H1 (cell line): Measurements from ENCODE around the gene CRISPLD2. TPM values are rescaled to one million over a fixed set of nuclear protein-coding genes. Genes with fewer than 3 reads are reported as not detected.

ENCODE experiments used
- CTCF ChIA-PET: fragments of 300-600 bp; sonication (Branson Sonifier 250); formaldehyde crosslinking; loops from one replicate; lab custom pipeline; 2021; ENCODE audit not compliant: partially characterized antibody; lab: Charles Lee
- POLR2A ChIA-PET: fragments of 300-600 bp; sonication (Branson Sonifier 250); formaldehyde crosslinking; loops from one replicate; lab custom pipeline; 2021; ENCODE audit warnings: inconsistent platforms; ENCODE audit not compliant: partially characterized antibody; lab: Charles Lee
- DNase-seq, 2 experiments: peaks; one replicate each; pipeline versions ENCODE4 v3.0.0 to v3.0.0-alpha.2; 2010 to 2022; ENCODE audit warnings: low spot score in 2 of 2, low read depth in 1 of 2, mixed read lengths in 1 of 2
- FAIRE-seq: peaks from 2 replicates; lab custom pipeline; 2011; peaks lifted over from hg19 to GRCh38; lab: Jason Lieb, UNC
- H2AFZ ChIP-seq: 2 replicates; pipeline ENCODE4 v1.8.1; 2012; ENCODE audit warnings: low read length, inconsistent platforms
- H2AK5ac ChIP-seq: 2 replicates; pipeline ENCODE4 v1.6.1; 2013; ENCODE audit warnings: low read depth, low read length
- H2BK120ac ChIP-seq: replicated peaks from 2 replicates; pipeline ENCODE3; 2013; ENCODE audit warnings: low read depth, low read length, inconsistent platforms
- H2BK12ac ChIP-seq: 2 replicates; pipeline ENCODE4 v1.6.1; 2013; ENCODE audit warnings: low read depth, low read length
- H2BK15ac ChIP-seq: 2 replicates; pipeline ENCODE4 v1.6.1; 2013; ENCODE audit warnings: low read length
- H2BK20ac ChIP-seq: 2 replicates; pipeline ENCODE4 v1.6.1; 2013; ENCODE audit warnings: low read length
- H2BK5ac ChIP-seq: 2 replicates; pipeline ENCODE4 v1.6.1; 2013; ENCODE audit warnings: low read depth, low read length
- H3K14ac ChIP-seq: 2 replicates; pipeline ENCODE4 v1.6.1; 2013; ENCODE audit warnings: inconsistent platforms; ENCODE audit not compliant: insufficient read length
- H3K18ac ChIP-seq: 2 replicates; pipeline ENCODE4 v1.6.1; 2013; ENCODE audit warnings: low read length; ENCODE audit errors: extremely low read depth
- H3K23ac ChIP-seq: 2 replicates; pipeline ENCODE4 v1.6.1; 2013; ENCODE audit warnings: inconsistent platforms; ENCODE audit not compliant: insufficient read length
- H3K23me2 ChIP-seq: 2 replicates; pipeline ENCODE4 v1.6.1; 2013; ENCODE audit warnings: low read depth, low read length
- H3K27ac ChIP-seq: 2 replicates; pipeline ENCODE4 v1.6.1; 2011; ENCODE audit warnings: low read depth, low read length, inconsistent platforms
- H3K27me3 ChIP-seq, 4 experiments: replicated peaks in 1 of 4; 1 replicate in 1 of 4; 2 replicates in 3 of 4; pipeline versions ENCODE4 v1.6.1 to v1.8.1; 2011 to 2013; ENCODE audit warnings: low read length in 3 of 4, mild to moderate bottlenecking in 3 of 4, inconsistent platforms in 2 of 4, mixed read lengths in 2 of 4, moderate library complexity in 1 of 4; ENCODE audit not compliant: control insufficient read depth in 3 of 4, insufficient read depth in 3 of 4; ENCODE audit errors: extremely low read depth in 1 of 4
- H3K36me3 ChIP-seq, 4 experiments: 2 replicates each; pipeline versions ENCODE4 v1.6.1 to v1.8.1; 2011 to 2013; ENCODE audit warnings: mild to moderate bottlenecking in 4 of 4, low read length in 3 of 4, moderate library complexity in 2 of 4, control low read depth in 1 of 4, inconsistent platforms in 1 of 4; ENCODE audit not compliant: insufficient read depth in 4 of 4, control insufficient read depth in 2 of 4
- H3K4ac ChIP-seq: replicated peaks from 2 replicates; pipeline ENCODE3; 2013; ENCODE audit warnings: low read length, low read depth, mixed read lengths, inconsistent platforms; ENCODE audit not compliant: insufficient read length
- H3K4me1 ChIP-seq, 4 experiments: replicated peaks in 1 of 4; 1 replicate in 1 of 4; 2 replicates in 3 of 4; pipeline versions ENCODE4 v1.6.1 to v1.8.1; 2011 to 2013; ENCODE audit warnings: low read length in 3 of 4, inconsistent platforms in 2 of 4, mixed read lengths in 1 of 4; ENCODE audit not compliant: insufficient read depth in 4 of 4, control insufficient read depth in 3 of 4
- H3K4me2 ChIP-seq, 2 experiments: 2 replicates each; pipeline versions ENCODE4 v1.6.1 to v1.8.1; 2011 to 2013; ENCODE audit warnings: low read depth in 2 of 2, low read length in 2 of 2, control low read depth in 1 of 2, inconsistent platforms in 1 of 2, mild to moderate bottlenecking in 1 of 2; ENCODE audit not compliant: insufficient read depth in 1 of 2
- H3K4me3 ChIP-seq, 4 experiments: fragments of 200-600, 300-600 bp in 1 of 4; sonication (generic), shearing (Covaris generic), sonication (Bioruptor Twin) in 1 of 4; 2 replicates each; pipeline versions ENCODE4 v1.5.1 to v1.8.1; 2011 to 2016; ENCODE audit warnings: low read length in 4 of 4, low read depth in 3 of 4, control low read depth in 2 of 4, inconsistent platforms in 2 of 4, mild to moderate bottlenecking in 2 of 4, mixed read lengths in 1 of 4, moderate library complexity in 1 of 4; ENCODE audit not compliant: insufficient read depth in 2 of 4; ENCODE audit errors: extremely low read depth in 1 of 4
- H3K56ac ChIP-seq: replicated peaks from 2 replicates; pipeline ENCODE3; 2013; ENCODE audit warnings: low read depth, mild to moderate bottlenecking, mixed read lengths, low read length, inconsistent platforms; ENCODE audit not compliant: insufficient read length
- H3K79me1 ChIP-seq: 2 replicates; pipeline ENCODE4 v1.6.1; 2013; ENCODE audit warnings: low read depth, low read length, control low read depth
- H3K79me2 ChIP-seq, 2 experiments: 2 replicates each; pipeline versions ENCODE4 v1.6.1 to v1.8.1; 2012 to 2013; ENCODE audit warnings: low read length in 2 of 2, mild to moderate bottlenecking in 2 of 2, inconsistent platforms in 1 of 2; ENCODE audit not compliant: insufficient read depth in 2 of 2, control insufficient read depth in 1 of 2
- H3K9ac ChIP-seq, 4 experiments: replicated peaks in 1 of 4; 1 replicate in 1 of 4; 2 replicates in 3 of 4; pipeline versions ENCODE4 v1.6.1 to v1.8.1; 2011 to 2013; ENCODE audit warnings: low read depth in 3 of 4, low read length in 3 of 4, control low read depth in 2 of 4, mild to moderate bottlenecking in 2 of 4, moderate library complexity in 2 of 4, inconsistent platforms in 1 of 4; ENCODE audit errors: extremely low read depth in 1 of 4
- H3K9me3 ChIP-seq, 2 experiments: 2 replicates each; pipeline versions ENCODE4 v1.6.1 to v1.8.1; 2012 to 2013; ENCODE audit warnings: mild to moderate bottlenecking in 2 of 2, moderate library complexity in 2 of 2, control low read depth in 1 of 2, inconsistent platforms in 1 of 2, low read depth in 1 of 2, low read length in 1 of 2, mixed read lengths in 1 of 2; ENCODE audit not compliant: insufficient read depth in 2 of 2
- H4K20me1 ChIP-seq, 2 experiments: replicated peaks in 1 of 2; 2 replicates each; pipeline versions ENCODE3 to v1.8.1; 2011 to 2013; ENCODE audit warnings: inconsistent platforms in 2 of 2, low read length in 2 of 2, mild to moderate bottlenecking in 1 of 2; ENCODE audit not compliant: insufficient read depth in 2 of 2, control insufficient read depth in 1 of 2
- H4K5ac ChIP-seq: 2 replicates; pipeline ENCODE4 v1.6.1; 2013; ENCODE audit warnings: low read length, low read depth, mixed read lengths, inconsistent platforms; ENCODE audit not compliant: insufficient read length
- H4K8ac ChIP-seq: 2 replicates; pipeline ENCODE4 v1.8.0; 2013; ENCODE audit warnings: mild to moderate bottlenecking, moderate library complexity, low read length, inconsistent platforms; ENCODE audit not compliant: insufficient read depth; ENCODE audit errors: extremely low read depth
- H4K91ac ChIP-seq: replicated peaks from 2 replicates; pipeline ENCODE3; 2013; ENCODE audit warnings: low read length, mixed read lengths, inconsistent platforms; ENCODE audit not compliant: insufficient read length
- CTBP2 ChIP-seq: IDR thresholded peaks from 2 replicates; pipeline ENCODE4 v1.7.0; 2011; ENCODE audit warnings: borderline replicate concordance, mild to moderate bottlenecking, moderate library complexity, mixed read lengths, low read length; ENCODE audit not compliant: insufficient read depth, insufficient read length
- RNF2 ChIP-seq: fragments of 200-900, 300-1000 bp; sonication (generic); IDR thresholded peaks from 2 replicates; pipeline ENCODE4 v1.7.1; 2016; ENCODE audit warnings: borderline replicate concordance, low read depth, mild to moderate bottlenecking, antibody characterized with exemption, low read length; ENCODE audit not compliant: poor library complexity, severe bottlenecking; ENCODE audit errors: missing control alignments
- WGBS, 2 experiments: shearing (Covaris generic) in 1 of 2; methylation state at CpG; one replicate each; pipeline versions ENCODE4 v1.1.6 to v1.1.7; 2013 to 2015; ENCODE audit warnings: low lambda C conversion rate in 2 of 2, mixed read lengths in 2 of 2, inconsistent platforms in 1 of 2, low coverage in 1 of 2, missing lambda C conversion rate in 1 of 2; ENCODE audit not compliant: insufficient replicate concordance in 2 of 2, insufficient coverage in 1 of 2, insufficient read length in 1 of 2; ENCODE audit errors: extremely low coverage in 1 of 2, missing lambda C conversion rate in 1 of 2; 5-methylcytosine and 5-hydroxymethylcytosine counted together
- polyA plus RNA-seq, 7 experiments: library from polyadenylated mRNA; depleted of rRNA in 3 of 7; stranded (reverse) in 5 of 7; unstranded in 2 of 7; fragments of >200 nt in 5 of 7; fragments of 200-250 nt in 2 of 7; gene quantifications; 1 replicate in 5 of 7; 2 replicates in 1 of 7; 4 replicates in 1 of 7; pipeline versions ENCODE4 v1.2.1 to v1.2.3, GENCODE V29; 2011 to 2013; ENCODE audit warnings: missing spikeins in 2 of 7, mixed read lengths in 2 of 7
- total RNA-seq: library from RNA; stranded (reverse); fragmentation: NEBNext Ultra II Directional; extraction: Animal tissue kit (Norgen Biotek cat#: 25700); gene quantifications from 2 replicates; pipeline ENCODE4 v1.2.1, GENCODE V29; 2021

Gene CRISPLD2
- total and polyA plus RNA-seq, 2 of the 8 experiments (the other 6 are each of a cell fraction or from before 2014, with no cell fraction given): 2.7 to 5.1 TPM

DNA sequence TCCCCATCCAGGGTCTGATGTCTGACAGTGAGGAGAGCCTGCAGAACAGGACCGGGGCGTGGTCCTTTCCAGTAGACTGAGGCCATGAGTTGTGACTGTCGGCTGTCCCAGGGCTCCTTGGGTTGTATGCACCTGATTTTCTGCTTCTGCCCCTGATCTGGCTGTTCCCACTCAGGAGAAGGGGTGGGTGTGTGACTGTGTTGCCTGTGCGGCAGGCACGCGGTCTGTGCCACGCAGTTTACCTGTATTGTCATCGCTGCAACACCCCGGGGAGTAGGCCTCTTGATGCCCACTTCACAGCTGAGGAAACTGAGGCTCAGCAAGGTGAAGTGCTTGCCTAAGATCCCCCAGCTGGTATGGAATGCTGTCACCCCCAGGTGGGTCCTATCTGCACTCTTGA is 1.4 kb downstream of the CRISPLD2 start:
- Histone ChIP-seq H3K56ac (no peak overlapping the region), H4K8ac (no peak overlapping the region), H3K23ac (no peak overlapping the region), H2BK5ac (no peak overlapping the region), H3K79me2 (no peaks in the 10 kb centered on the region), H2BK120ac (no peak overlapping the region), H4K91ac (no peak overlapping the region), H3K27me3 (peaks cover 5 to 28% (median 21%) of the 10 kb centered on the region in 4 experiments), H3K4ac (no peak overlapping the region), H3K4me2 (no peak overlapping the region), H3K4me1 (peaks cover 0 to 6% (median 3%) of the 10 kb centered on the region in 4 experiments; a peak in 6 of 7 replicates), H4K5ac (no peak overlapping the region), H3K9ac (no peak overlapping the region), H3K4me3 (no peak overlapping the region), H2BK15ac (no peak overlapping the region), H4K20me1 (no peaks in the 10 kb centered on the region), H3K79me1 (no peaks in the 10 kb centered on the region), H2AK5ac (no peak overlapping the region), H3K36me3 (no peaks in the 10 kb centered on the region), H2BK12ac (no peak overlapping the region), H3K14ac (no peak overlapping the region), H3K23me2 (peaks cover 5% of the 10 kb centered on the region; the same call in 1 of the 2 replicates), H3K9me3 (no peaks in the 10 kb centered on the region), H3K27ac (no peak overlapping the region), H2AFZ (no peak overlapping the region), H2BK20ac (no peak overlapping the region), H3K18ac (no peak overlapping the region)
- no peak for TF ChIP-seq RNF2
- no peak for TF ChIP-seq CTBP2
- POLR2A ChIA-PET: interaction anchor here (1.3 to 3.8 kb wide), 3 partner anchors 12 to 19 kb away, joined by 3 to 13 read pairs (median 10); no protein-coding TSS in a partner anchor
- 84% methylated on average over 9 of the region's 9 CpGs; no CpG with 5 or more reads in 1 of the 2 experiments for WGBS, 2 experiments
- FAIRE-seq (no peak), DNase-seq (no peak)
- CTCF ChIA-PET: interaction anchor here (0.5 to 1.9 kb wide), 7 partner anchors 8 to 131 kb away, joined by 3 to 7 read pairs (median 4); no protein-coding TSS in a partner anchor
